ENCODE results near the gene RBM24.

The RBM24 gene

DNA sequence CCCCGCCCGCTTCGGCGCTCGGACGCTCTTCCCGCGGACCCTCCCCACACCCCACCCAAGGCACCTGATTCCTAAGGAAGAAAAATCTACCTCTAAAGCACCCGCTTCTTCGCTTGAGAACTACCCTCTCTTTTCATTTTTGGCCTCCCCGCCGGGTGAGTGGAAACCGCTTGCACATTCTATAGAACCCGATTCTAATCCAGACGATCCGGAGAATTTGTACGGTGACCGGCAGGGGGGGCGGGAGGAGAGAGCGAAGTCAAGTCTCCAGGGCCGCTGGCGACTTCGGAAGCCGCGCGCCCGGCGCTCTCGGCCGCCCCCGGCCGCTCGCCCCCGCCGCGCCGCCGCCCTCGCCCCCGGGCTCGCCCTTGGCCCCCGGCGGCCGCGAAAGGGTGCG is at the start of gene RBM24:
Gene RBM24 (plus strand): TSS at position 262 of the 397 bp plus-strand sequence. CDS start 221 bp downstream, outside the sequence.
- DNase-seq (ENCODE audit: low spot score): no peak

DNA sequence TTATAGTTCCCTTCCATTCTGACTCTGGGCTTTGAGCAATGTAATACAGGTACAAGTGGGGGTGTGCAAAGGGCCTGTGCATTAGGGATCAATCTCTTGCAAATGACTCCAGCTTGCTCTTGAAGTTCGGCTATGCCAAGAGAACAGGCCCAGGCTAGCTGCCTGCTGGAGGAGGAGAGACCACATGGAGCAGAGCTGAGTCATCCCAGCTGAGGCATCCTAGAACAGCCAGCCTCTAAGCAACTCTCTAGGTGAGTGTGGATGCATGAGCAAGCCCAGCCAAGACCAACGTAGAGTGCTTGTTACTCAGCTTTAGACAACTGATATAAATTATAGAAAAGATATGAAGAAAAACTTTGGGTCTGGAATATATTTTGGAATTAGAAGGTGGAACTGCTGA is 47.6 kb upstream of the RBM24 start:
- DNase-seq (ENCODE audit: low spot score): no peak

GRCh38 chr6:17237246-17237645 is 43.9 kb upstream of the RBM24 start:
- no peak for DNase-seq (ENCODE audit: low spot score)

- DNase-seq (ENCODE audit: low spot score): no peak
Observed at GRCh38 chr6:17239260-17239659, 41.9 kb upstream of the RBM24 start.

DNA sequence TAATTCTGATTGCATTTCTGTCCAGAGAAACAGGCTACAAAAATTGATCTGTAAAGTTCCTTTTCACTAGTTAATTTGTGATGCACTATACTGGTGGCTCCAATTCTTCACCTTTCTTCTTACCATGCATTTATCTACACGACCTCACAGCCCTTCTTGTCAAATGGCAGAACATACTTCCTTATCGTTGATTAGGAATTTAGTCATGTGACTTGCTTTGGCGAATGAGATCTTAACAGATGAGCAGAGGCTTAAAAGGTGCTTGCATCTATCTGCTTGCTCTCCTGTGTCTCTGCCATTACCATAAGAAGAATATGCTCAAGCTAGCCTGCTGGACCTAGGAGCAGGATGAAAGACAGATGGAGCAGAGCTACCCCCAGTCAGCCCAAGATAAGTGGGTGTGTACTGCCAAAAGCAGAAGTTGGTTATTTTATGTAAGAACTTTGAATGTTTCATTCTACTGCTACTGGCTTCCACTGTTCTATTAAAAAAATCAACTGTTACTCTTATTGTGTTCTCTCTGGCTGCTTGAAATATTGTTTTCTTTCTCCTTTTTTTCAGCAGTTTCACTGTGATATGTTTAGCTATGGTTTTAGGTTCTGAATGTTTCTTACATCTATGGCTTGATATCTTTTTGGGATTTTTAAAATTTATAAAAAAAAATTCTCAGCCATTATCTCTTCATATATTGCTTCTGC is 40.2 kb upstream of the RBM24 start:
- no peak for DNase-seq (ENCODE audit: low spot score)

GRCh38 chr6:17242087-17242486 is 39.1 kb upstream of the RBM24 start:
- no peak for DNase-seq (ENCODE audit: low spot score)

DNA sequence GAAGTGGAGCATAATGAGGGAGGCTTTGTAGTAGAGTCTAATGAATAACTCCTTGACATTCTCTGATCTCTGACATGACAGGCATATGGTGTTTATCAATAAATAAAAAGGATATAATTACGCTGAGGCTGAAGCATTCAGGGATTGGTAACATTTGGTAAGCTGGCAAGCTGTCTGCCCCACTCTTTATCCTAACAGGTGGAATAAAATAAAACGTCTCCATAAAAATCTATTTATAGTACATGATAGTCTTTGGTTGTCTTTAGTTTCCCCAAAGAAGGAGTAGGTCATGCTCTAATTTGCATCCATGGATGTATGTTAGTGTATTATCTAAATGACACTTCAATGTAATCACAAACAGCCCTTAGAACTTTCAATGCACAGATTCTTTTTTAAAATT is 30.9 kb upstream of the RBM24 start:
- no peak for DNase-seq (ENCODE audit: low spot score)

DNA sequence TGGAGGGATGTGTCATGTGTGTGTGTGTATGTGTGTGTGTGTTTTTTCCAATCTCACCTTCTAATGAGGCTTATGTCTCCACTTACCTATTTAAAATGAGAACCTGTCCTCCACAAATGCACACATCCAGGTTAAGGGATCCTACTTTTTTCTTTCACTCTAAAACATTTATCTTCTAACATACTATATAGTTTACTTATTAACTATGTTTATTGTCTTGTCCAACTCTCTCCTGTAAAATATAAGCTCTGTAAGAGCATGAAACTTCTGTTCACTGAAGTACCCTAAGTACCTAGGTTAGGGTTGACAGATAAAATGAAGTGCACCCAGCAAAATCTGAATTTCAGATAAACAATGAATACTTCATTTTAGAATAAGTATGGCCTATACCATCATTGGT is 29.2 kb upstream of the RBM24 start:
- DNase-seq (ENCODE audit: low spot score): no peak

GRCh38 chr6:17258749-17259148 is 22.4 kb upstream of the RBM24 start:
- DNase-seq (ENCODE audit: low spot score): no peak

DNA sequence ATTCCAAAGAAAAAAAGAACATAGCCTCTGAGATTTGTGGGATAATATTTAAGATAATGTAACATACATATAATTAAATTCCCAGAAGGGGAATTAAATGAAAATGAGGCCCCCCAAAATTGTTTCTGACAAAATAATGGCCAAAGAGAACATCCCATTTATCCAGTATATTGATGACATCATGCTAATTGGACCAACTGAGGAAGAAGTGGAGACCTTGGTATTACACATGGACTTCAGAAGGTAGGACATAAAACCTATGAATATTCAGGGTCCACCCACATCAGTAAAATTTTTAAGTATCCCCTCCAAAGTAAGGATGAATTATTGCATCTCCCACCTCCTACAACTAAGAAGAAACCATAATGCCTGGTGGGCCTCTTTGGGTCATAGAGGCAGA is 15.6 kb upstream of the RBM24 start:
- no peak for DNase-seq (ENCODE audit: low spot score)

DNA sequence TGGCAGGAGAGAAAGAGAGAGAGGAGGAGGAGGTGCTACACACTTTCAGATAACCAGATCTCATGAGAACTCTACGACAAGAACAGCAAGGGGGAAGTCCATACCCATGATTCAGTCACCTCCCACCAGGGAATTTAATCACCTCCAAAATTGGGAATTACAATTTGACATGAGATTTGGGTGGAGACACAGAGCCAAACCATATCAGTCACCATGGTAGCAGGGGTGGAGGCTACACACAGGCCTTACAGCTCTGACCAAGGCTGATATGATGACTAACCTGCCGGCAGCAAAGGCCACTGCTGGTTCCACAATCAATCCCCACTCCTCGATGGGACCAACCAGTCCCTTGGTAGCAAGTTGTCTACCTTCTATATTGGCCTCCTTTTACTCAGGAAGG is 13.6 kb upstream of the RBM24 start:
- no peak for DNase-seq (ENCODE audit: low spot score)

DNA sequence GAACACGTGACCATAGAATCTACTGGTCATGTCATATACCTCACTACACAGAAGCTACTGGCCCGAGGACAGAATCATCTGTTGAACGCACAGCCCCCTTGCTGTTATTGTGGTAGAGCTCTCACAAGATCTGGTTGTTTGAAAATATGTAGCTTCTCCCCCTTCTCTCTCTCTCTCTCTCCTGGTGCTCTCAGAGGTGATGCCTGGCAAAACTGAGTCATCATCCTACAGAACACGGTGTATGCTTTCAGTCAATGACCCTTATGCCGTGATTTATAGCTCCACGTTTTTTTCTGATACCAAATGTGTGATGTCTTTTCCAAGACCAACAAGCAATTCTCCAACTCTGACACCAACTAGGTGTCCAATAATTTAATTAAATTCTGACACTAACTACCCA is 13.0 kb upstream of the RBM24 start:
- DNase-seq (ENCODE audit: low spot score): no peak

DNA sequence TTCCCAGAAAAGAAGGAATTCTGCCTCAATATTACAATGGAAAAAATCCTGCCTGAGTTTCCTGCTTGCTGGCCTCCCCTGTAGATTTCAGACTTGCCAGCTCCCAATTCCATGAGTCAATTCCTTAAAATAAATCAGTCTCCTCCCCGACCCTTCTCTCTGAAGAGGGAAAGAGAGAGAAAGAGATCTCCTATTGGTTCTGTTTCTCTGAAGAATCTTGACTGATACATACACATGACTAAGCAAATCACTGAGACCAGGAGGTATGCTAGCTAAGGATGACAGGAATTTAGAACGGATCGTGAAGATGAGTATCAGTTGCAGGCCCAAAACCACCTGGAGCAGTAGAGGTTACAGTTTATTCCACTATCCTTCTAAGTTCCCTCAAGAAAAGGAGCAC is 11.3 kb upstream of the RBM24 start:
- DNase-seq (ENCODE audit: low spot score): no peak

GRCh38 chr6:17271628-17272027 is 9.5 kb upstream of the RBM24 start:
- no peak for DNase-seq (ENCODE audit: low spot score)

DNA sequence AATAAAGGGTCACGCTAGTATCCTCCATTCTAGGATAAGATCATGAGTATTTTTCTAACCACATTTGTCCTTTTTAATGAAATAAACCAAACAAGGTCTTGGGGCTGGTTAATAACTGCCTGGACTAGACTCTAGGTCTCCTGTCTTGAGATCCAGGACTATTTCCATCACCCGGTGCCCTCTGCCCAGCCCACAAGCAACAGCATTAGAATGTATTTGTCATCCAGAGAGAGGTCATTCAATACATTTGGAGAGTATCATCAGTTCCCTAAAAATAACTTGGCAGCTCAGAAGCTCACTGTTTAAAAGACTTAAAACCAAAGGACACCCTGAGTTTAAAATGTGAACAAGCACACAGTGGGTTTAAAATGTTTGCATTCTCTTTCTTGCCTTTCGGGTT is 4.4 kb upstream of the RBM24 start:
- DNase-seq (ENCODE audit: low spot score): no peak

GRCh38 chr6:17277256-17277655 is 3.9 kb upstream of the RBM24 start:
- DNase-seq (ENCODE audit: low spot score): no peak

DNA sequence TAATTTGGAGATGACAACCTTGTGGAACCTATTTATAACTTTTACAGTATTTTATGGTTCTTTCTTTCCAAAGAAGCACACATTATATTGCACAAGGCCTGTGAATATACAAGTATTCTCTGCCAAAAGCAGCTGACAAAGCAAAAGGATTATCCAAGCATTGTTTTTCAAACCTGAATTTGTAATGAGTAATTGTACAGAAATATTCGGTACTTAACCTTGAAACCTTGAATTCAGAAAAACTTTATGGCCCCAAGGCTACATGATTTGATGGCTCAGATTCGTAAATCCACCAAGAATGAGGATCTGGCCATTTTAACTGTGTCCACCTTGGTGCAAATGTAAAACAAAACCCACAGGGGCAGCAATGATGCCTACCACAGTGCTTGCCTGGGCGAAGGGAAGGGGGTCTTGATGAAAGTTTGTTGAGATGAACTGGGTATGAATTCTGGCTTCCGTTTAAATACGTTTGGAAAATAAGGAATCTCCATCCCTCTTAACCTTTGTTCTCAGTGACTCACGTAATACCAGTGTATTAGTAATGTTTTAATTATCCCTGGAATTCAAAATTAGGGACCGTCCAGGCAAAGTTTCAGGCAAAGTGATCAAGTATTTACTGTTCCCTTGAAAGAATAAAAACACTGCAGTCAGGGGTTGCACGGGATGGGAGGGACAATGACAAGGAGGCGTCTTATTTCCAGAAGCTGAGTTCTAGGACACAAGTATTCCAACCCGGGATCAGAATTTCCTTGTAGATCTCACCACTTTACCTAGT is 2.7 kb upstream of the RBM24 start:
- DNase-seq (ENCODE audit: low spot score): no peak

- DNase-seq (ENCODE audit: low spot score): no peak
Observed at GRCh38 chr6:17280138-17280537, 1.0 kb upstream of the RBM24 start.

GRCh38 chr6:17280552-17281090 is 540 bp upstream of the RBM24 start:
- DNase-seq (ENCODE audit: low spot score): peak; percentile 58

GRCh38 chr6:17281497-17282481 is 628 bp downstream of the RBM24 start:
- DNase-seq (ENCODE audit: low spot score): peak; percentile 55

GRCh38 chr6:17283074-17283473 is 1.9 kb downstream of the RBM24 start:
- DNase-seq (ENCODE audit: low spot score): no peak

- DNase-seq (ENCODE audit: low spot score): no peak
Observed at GRCh38 chr6:17289630-17290061, 8.5 kb downstream of the RBM24 start.
